ENCODE results near the gene GLI1. TPM values are rescaled to one million over a fixed set of nuclear protein-coding genes. Genes with fewer than 3 reads are reported as not detected.

The GLI1 gene
- polyA plus RNA-seq, 1 donor from 2014 or later = 4.2 TPM

DNA sequence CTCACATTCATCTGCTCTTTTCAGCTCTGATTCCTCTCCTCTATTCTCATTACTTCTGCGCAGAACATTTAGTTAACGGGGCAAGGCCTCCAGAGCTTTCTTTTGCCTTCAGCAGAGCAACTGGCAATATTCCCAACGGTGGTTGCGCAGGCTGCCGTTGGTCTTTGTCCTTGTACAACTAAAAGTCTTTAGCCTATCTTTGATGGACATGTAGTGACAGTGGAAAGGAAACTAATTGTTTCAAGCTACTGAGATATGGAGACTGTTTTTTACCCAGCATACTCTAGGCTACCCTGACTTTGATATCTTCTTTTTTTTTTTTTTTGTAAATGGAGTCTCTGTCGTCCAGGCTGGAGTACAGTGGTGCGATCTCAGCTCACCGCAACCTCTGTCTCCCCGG lies 41.3 kb upstream of the GLI1 start:
- no peak overlapping the region for H3K9ac ChIP-seq (ENCODE audit: low read length)
- peak overlapping the region; percentile 30 for H3K27ac ChIP-seq (ENCODE audit: low read length)
- H3K79me2 ChIP-seq (replicated peaks; ENCODE audit: insufficient read depth, low read length) = peaks cover 6% of the 10 kb centered on the region
- H3K9me3 ChIP-seq (ENCODE audit: low read length) = no peaks in the 10 kb centered on the region
- TF ChIP-seq SMC3 (conservative IDR thresholded peaks at IDR 0.05; ENCODE audit: poor library complexity) = no peak
- no peaks in the 10 kb centered on the region for H3K36me3 ChIP-seq (ENCODE audit: insufficient read depth, low read length)
- no peak overlapping the region for H3K4me2 ChIP-seq (ENCODE audit: low read length)
- H3F3A ChIP-seq (ENCODE audit: insufficient read depth, low read length, poor library complexity, severe bottlenecking) = no peaks in the 10 kb centered on the region
- no peaks in the 10 kb centered on the region for H3K27me3 ChIP-seq (ENCODE audit: insufficient read depth, low read depth, low read length)
- H3K4me3 ChIP-seq (ENCODE audit: low read length) = peak overlapping the region; percentile 13
- no peak overlapping the region for H2AFZ ChIP-seq (ENCODE audit: low read depth, low read length)
- no peaks in the 10 kb centered on the region for H4K20me1 ChIP-seq (ENCODE audit: insufficient read depth)
- H3K9me2 ChIP-seq (ENCODE audit: insufficient read depth, low read length) = no peaks in the 10 kb centered on the region

DNA sequence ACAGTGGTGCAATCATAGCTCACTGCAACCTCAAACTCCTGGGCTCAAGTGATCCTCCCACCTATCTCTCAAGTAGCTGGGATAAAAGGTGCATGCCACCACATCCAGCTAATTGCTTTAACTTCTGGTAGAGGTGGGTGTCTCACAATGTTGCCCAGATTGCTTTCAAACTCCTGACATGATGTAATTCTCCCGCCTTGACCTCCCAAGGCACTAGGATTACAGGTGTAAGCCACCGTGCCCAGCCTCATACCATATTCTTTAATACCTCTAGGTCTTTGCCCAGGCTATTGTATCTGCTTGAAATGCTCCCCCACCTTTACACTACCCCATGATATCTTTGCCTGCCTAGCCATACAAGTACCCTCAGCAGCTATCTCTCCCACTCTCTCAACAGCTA lies 40.1 kb upstream of the GLI1 start:
- H3K79me2 ChIP-seq (replicated peaks; ENCODE audit: insufficient read depth, low read length) = peaks cover 6% of the 10 kb centered on the region
- H3K4me3 ChIP-seq (ENCODE audit: low read length) = no peak overlapping the region
- TF ChIP-seq EZH2 (IDR thresholded peaks at IDR 0.05; ENCODE audit: borderline replicate concordance, insufficient read depth, low read length, poor library complexity, severe bottlenecking) (no peak), RAD21 (conservative IDR thresholded peaks at IDR 0.05) (no peak), SMC3 (conservative IDR thresholded peaks at IDR 0.05; ENCODE audit: poor library complexity) (no peak), POLR2AphosphoS5 (IDR thresholded peaks at IDR 0.05) (no peak), TAF1 (IDR thresholded peaks at IDR 0.05; ENCODE audit: low read depth) (no peak), EP300 (conservative IDR thresholded peaks at IDR 0.05; ENCODE audit: poor library complexity, severe bottlenecking) (no peak), MXI1 (conservative IDR thresholded peaks at IDR 0.05; ENCODE audit: poor library complexity, severe bottlenecking) (no peak)
- TF ChIP-seq, protein P1, sequence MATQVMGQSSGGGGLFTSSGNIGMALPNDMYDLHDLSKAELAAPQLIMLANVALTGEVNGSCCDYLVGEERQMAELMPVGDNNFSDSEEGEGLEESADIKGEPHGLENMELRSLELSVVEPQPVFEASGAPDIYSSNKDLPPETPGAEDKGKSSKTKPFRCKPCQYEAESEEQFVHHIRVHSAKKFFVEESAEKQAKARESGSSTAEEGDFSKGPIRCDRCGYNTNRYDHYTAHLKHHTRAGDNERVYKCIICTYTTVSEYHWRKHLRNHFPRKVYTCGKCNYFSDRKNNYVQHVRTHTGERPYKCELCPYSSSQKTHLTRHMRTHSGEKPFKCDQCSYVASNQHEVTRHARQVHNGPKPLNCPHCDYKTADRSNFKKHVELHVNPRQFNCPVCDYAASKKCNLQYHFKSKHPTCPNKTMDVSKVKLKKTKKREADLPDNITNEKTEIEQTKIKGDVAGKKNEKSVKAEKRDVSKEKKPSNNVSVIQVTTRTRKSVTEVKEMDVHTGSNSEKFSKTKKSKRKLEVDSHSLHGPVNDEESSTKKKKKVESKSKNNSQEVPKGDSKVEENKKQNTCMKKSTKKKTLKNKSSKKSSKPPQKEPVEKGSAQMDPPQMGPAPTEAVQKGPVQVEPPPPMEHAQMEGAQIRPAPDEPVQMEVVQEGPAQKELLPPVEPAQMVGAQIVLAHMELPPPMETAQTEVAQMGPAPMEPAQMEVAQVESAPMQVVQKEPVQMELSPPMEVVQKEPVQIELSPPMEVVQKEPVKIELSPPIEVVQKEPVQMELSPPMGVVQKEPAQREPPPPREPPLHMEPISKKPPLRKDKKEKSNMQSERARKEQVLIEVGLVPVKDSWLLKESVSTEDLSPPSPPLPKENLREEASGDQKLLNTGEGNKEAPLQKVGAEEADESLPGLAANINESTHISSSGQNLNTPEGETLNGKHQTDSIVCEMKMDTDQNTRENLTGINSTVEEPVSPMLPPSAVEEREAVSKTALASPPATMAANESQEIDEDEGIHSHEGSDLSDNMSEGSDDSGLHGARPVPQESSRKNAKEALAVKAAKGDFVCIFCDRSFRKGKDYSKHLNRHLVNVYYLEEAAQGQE (IDR thresholded peaks at IDR 0.05; ENCODE audit: borderline replicate concordance) = no peak
- TF ChIP-seq, protein P2, sequence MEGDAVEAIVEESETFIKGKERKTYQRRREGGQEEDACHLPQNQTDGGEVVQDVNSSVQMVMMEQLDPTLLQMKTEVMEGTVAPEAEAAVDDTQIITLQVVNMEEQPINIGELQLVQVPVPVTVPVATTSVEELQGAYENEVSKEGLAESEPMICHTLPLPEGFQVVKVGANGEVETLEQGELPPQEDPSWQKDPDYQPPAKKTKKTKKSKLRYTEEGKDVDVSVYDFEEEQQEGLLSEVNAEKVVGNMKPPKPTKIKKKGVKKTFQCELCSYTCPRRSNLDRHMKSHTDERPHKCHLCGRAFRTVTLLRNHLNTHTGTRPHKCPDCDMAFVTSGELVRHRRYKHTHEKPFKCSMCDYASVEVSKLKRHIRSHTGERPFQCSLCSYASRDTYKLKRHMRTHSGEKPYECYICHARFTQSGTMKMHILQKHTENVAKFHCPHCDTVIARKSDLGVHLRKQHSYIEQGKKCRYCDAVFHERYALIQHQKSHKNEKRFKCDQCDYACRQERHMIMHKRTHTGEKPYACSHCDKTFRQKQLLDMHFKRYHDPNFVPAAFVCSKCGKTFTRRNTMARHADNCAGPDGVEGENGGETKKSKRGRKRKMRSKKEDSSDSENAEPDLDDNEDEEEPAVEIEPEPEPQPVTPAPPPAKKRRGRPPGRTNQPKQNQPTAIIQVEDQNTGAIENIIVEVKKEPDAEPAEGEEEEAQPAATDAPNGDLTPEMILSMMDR (IDR thresholded peaks at IDR 0.05; ENCODE audit: poor library complexity, severe bottlenecking) = no peak
- H2AFZ ChIP-seq (ENCODE audit: low read depth, low read length) = no peak overlapping the region
- H3K9me3 ChIP-seq (ENCODE audit: low read length) = no peaks in the 10 kb centered on the region
- no peaks in the 10 kb centered on the region for H3K36me3 ChIP-seq (ENCODE audit: insufficient read depth, low read length)
- H3K27ac ChIP-seq (ENCODE audit: low read length) = no peak overlapping the region
- H3F3A ChIP-seq (ENCODE audit: insufficient read depth, low read length, poor library complexity, severe bottlenecking) = no peaks in the 10 kb centered on the region
- H3K27me3 ChIP-seq (ENCODE audit: insufficient read depth, low read depth, low read length) = no peaks in the 10 kb centered on the region
- H3K9ac ChIP-seq (ENCODE audit: low read length) = no peak overlapping the region
- no peaks in the 10 kb centered on the region for H4K20me1 ChIP-seq (ENCODE audit: insufficient read depth)
- H3K4me2 ChIP-seq (ENCODE audit: low read length) = no peak overlapping the region
- no peaks in the 10 kb centered on the region for H3K9me2 ChIP-seq (ENCODE audit: insufficient read depth, low read length)

GRCh38 chr12:57420482-57420881 lies 39.1 kb upstream of the GLI1 start:
- H3K36me3 ChIP-seq (ENCODE audit: insufficient read depth, low read length) = no peaks in the 10 kb centered on the region
- no peak for TF ChIP-seq SMC3 (conservative IDR thresholded peaks at IDR 0.05; ENCODE audit: poor library complexity)
- TF ChIP-seq, protein P2 (IDR thresholded peaks at IDR 0.05; ENCODE audit: poor library complexity, severe bottlenecking) = no peak
- no peak for TF ChIP-seq EZH2 (IDR thresholded peaks at IDR 0.05; ENCODE audit: borderline replicate concordance, insufficient read depth, low read length, poor library complexity, severe bottlenecking)
- TF ChIP-seq MXI1 (conservative IDR thresholded peaks at IDR 0.05; ENCODE audit: poor library complexity, severe bottlenecking) = no peak
- no peak for TF ChIP-seq TAF1 (IDR thresholded peaks at IDR 0.05; ENCODE audit: low read depth)
- TF ChIP-seq, protein P1 (IDR thresholded peaks at IDR 0.05; ENCODE audit: borderline replicate concordance) = no peak
- TF ChIP-seq RAD21 (conservative IDR thresholded peaks at IDR 0.05) = no peak
- TF ChIP-seq EP300 (conservative IDR thresholded peaks at IDR 0.05; ENCODE audit: poor library complexity, severe bottlenecking) = no peak
- TF ChIP-seq POLR2AphosphoS5 (IDR thresholded peaks at IDR 0.05) = no peak
- H3F3A ChIP-seq (ENCODE audit: insufficient read depth, low read length, poor library complexity, severe bottlenecking) = no peaks in the 10 kb centered on the region
- H3K9ac ChIP-seq (ENCODE audit: low read length) = no peak overlapping the region
- H3K4me3 ChIP-seq (ENCODE audit: low read length) = no peak overlapping the region
- H3K9me3 ChIP-seq (ENCODE audit: low read length) = no peaks in the 10 kb centered on the region
- H3K79me2 ChIP-seq (replicated peaks; ENCODE audit: insufficient read depth, low read length) = peaks cover 10% of the 10 kb centered on the region
- H3K27ac ChIP-seq (ENCODE audit: low read length) = no peak overlapping the region
- H3K9me2 ChIP-seq (ENCODE audit: insufficient read depth, low read length) = no peaks in the 10 kb centered on the region
- H2AFZ ChIP-seq (ENCODE audit: low read depth, low read length) = no peak overlapping the region
- no peak overlapping the region for H3K4me2 ChIP-seq (ENCODE audit: low read length)
- H4K20me1 ChIP-seq (ENCODE audit: insufficient read depth) = no peaks in the 10 kb centered on the region
- H3K27me3 ChIP-seq (ENCODE audit: insufficient read depth, low read depth, low read length) = no peaks in the 10 kb centered on the region

Measured in neural cell (in vitro differentiated cells).